ENCODE measurements around the gene NEU2. TPM values are rescaled to one million over a fixed set of nuclear protein-coding genes. Genes with fewer than 3 reads are reported as not detected.

The NEU2 gene
- total and polyA plus RNA-seq, 2 of the 13 experiments (the other 11 are each of a cell fraction or from before 2014, with no cell fraction given): not detected

GRCh38 chr2:233061591-233062450 lies 29.3 kb downstream of the NEU2 start (continued):
- TF ChIP-seq GABPB1 (CRISPR knock-in tag; IDR thresholded peaks at IDR 0.05) (peak; percentile 72), MIER3 (CRISPR knock-in tag; IDR thresholded peaks at IDR 0.05; ENCODE audit: borderline replicate concordance) (peak; percentile 44; the same call in 1 of the 2 replicates), ZNF564 (CRISPR knock-in tag; IDR thresholded peaks at IDR 0.05) (peak; percentile 35; the same call in 1 of the 2 replicates), SIX4 (CRISPR knock-in tag; IDR thresholded peaks at IDR 0.05) (peak; percentile 89), ZNF513 (CRISPR knock-in tag; conservative IDR thresholded peaks at IDR 0.05) (0 out of 2 replicates have a peak, but pooled peaks have one; percentile 89), ZNF383 (CRISPR knock-in tag; IDR thresholded peaks at IDR 0.05; ENCODE audit: borderline replicate concordance) (no peak; the same call in 1 of the 2 replicates), ZNF280B (CRISPR knock-in tag; IDR thresholded peaks at IDR 0.05; ENCODE audit: borderline replicate concordance) (peak; percentile 82), ZNF598 (CRISPR knock-in tag; IDR thresholded peaks at IDR 0.05; ENCODE audit: borderline replicate concordance) (peak; percentile 88; the same call in 1 of the 2 replicates), SMARCC2 (IDR thresholded peaks at IDR 0.05) (no peak), ZNF318 (CRISPR knock-in tag; IDR thresholded peaks at IDR 0.05) (no peak), HDAC2 (CRISPR knock-in tag; IDR thresholded peaks at IDR 0.05) (peak; percentile 89), ZFP91 (CRISPR knock-in tag; IDR thresholded peaks at IDR 0.05; ENCODE audit: borderline replicate concordance) (peak; percentile 87; the same call in 1 of the 2 replicates), ZNF580 (CRISPR knock-in tag; IDR thresholded peaks at IDR 0.05; ENCODE audit: borderline replicate concordance, low read depth) (no peak; the same call in 1 of the 2 replicates), LCORL (IDR thresholded peaks at IDR 0.05) (no peak), LCORL (CRISPR knock-in tag; IDR thresholded peaks at IDR 0.05) (peak; percentile 88)

All from HepG2 (cell line).